ENCODE measurements around the gene RND3.

The RND3 gene

GRCh38 chr2:150487537-150488429, at the start of gene RND3:
Gene RND3, minus strand, starts transcription at chr2:150487667. Its CDS starts 250 bp downstream, at chr2:150487417.
- peak; percentile 97 for DNase-seq (ENCODE audit: low spot score)

GRCh38 chr2:150535176-150535575, 47.7 kb upstream of the RND3 start:
- no peak for DNase-seq (ENCODE audit: low spot score)

GRCh38 chr2:150532879-150533278, 45.4 kb upstream of the RND3 start:
- no peak for DNase-seq (ENCODE audit: low spot score)

GRCh38 chr2:150532020-150532419, 44.6 kb upstream of the RND3 start:
- no peak for DNase-seq (ENCODE audit: low spot score)

GRCh38 chr2:150531591-150531990, 44.1 kb upstream of the RND3 start:
- no peak for DNase-seq (ENCODE audit: low spot score)

- no peak for DNase-seq (ENCODE audit: low spot score)
Measured at GRCh38 chr2:150530168-150530567, 42.7 kb upstream of the RND3 start.

- peak; percentile 18 for DNase-seq (ENCODE audit: low spot score)
Measured at GRCh38 chr2:150528861-150529801, 41.7 kb upstream of the RND3 start.

- peak; percentile 7 for DNase-seq (ENCODE audit: low spot score)
Measured at GRCh38 chr2:150526827-150527226, 39.4 kb upstream of the RND3 start.

- DNase-seq (ENCODE audit: low spot score): no peak
Measured at GRCh38 chr2:150526006-150526405, 38.5 kb upstream of the RND3 start.

- no peak for DNase-seq (ENCODE audit: low spot score)
Measured at GRCh38 chr2:150522269-150522668, 34.8 kb upstream of the RND3 start.

GRCh38 chr2:150520887-150521664, 33.6 kb upstream of the RND3 start:
- no peak for DNase-seq (ENCODE audit: low spot score)

GRCh38 chr2:150520033-150520432, 32.6 kb upstream of the RND3 start:
- no peak for DNase-seq (ENCODE audit: low spot score)

- DNase-seq (ENCODE audit: low spot score): no peak
Measured at GRCh38 chr2:150517951-150518680, 30.6 kb upstream of the RND3 start.

- DNase-seq (ENCODE audit: low spot score): no peak
Measured at GRCh38 chr2:150513647-150514046, 26.2 kb upstream of the RND3 start.

GRCh38 chr2:150508497-150509137, 21.1 kb upstream of the RND3 start:
- no peak for DNase-seq (ENCODE audit: low spot score)

- no peak for DNase-seq (ENCODE audit: low spot score)
Measured at GRCh38 chr2:150507071-150507470, 19.6 kb upstream of the RND3 start.

GRCh38 chr2:150505178-150505577, 17.7 kb upstream of the RND3 start:
- no peak for DNase-seq (ENCODE audit: low spot score)

GRCh38 chr2:150495993-150496627, 8.6 kb upstream of the RND3 start:
- DNase-seq (ENCODE audit: low spot score): no peak

GRCh38 chr2:150495001-150495400, 7.5 kb upstream of the RND3 start:
- DNase-seq (ENCODE audit: low spot score): no peak

GRCh38 chr2:150494234-150494945, 6.9 kb upstream of the RND3 start:
- no peak for DNase-seq (ENCODE audit: low spot score)

Data from SW480 (cell line).